ENCODE results near the gene PSMG3.
"Not testable (repeated sequence)": the region's sequence is repeated elsewhere in the genome, so short reads cannot be mapped to it uniquely, and the experiment has no call there.

Gene PSMG3

DNA sequence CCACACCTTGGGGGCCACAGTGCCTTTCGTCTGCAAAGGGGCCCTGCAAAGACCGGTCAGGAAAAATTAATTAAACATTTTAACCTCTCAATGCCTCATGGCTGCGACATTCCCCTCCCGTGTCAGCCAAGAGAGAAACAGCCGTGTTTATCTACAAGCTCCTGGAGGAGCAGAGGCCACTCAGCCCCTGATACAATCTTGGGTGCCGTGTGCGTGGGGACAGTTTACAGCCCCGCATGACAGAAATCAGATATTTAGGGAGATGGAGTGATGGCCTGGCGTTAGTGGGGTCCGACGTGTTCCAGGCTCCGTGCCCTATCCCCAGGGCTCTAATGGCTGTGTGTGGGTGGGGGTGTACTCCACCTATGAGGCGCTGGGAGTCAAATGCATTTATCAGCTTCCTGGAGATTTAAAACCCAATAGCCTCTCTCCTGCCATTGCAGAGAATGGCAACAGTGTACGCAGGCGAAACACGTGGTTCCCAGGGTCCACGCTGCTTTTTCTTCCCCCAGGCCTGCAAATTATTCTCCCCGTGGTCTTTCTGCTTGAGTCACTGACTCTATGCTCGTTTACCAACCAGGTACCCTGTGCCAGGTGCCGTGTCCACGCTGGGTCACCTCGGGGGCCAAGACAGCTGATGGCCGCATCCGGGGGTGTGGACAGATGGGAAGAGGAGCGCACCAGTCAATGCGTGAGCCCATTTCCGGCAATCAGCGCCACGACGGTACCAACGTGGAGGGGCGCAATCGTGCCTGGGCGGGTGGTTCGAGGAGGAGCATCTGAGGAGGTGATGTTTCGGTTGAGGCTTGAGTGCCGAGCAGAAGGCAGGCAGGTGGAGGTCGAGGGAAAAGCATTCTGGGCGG, 26.6 kb upstream of the PSMG3 start:
- no peak for DNase-seq

DNA sequence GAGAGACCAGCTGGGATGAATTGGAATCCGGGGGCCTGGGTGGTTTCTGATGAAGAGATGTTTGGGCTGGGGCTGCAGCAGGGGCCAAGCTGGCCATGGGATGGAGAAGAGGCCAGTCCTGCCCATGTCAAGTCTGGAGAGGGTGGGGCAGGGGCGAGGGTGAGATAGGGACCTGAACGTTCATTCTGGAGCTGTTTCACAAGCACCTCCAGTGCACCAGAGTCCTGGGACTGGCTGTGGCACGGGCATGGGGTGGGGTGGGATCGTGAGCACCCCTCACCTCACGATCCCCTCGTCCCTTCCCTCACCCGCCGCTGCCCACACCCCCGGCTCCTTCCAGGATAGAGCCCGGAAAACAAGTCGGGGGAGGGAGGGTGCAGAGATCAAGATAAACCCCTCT, 25.8 kb upstream of the PSMG3 start:
- no peak for DNase-seq

DNA sequence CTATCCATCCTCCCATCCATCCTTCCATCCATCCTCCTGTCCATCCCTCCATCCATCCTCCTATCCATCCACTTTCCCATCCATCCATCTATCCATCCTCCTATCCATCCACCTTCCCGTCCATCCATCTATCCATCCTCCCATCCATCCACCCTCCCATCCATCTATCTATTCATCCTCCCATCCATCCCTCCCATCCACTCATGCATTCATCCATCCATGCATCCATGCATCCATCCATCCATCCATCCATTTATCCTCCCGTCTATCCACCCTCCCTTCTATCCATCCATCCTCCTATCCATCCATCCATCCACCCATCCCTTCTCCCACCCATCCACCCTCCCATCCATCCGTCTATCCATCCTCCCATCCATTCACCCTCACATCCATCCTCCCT, 25.2 kb upstream of the PSMG3 start:
- no peak for DNase-seq

DNA sequence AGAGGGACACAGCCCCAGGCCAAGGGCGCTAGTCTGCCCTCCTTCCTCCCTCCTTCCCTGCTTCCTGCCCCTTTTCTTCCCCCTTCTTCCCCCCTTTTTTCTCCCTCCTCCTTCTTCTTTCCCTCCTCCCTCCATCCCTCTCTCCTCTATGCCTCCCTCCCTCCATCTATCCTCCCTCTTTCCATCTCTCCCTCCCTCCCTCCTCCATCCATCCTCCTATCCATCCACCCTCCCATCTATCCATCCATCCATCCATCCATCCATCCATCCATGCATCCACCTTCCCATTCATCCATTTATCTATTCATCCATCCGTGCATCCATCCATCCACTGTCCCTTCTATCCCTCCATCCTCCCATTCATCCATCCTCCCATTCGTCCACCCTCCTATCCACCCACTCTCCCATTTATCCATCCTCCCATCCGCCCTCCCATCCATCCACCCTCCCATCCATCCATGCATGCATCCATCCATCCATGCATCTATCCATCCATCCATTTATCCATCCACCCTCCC, 24.1 kb upstream of the PSMG3 start:
- no peak for DNase-seq

DNA sequence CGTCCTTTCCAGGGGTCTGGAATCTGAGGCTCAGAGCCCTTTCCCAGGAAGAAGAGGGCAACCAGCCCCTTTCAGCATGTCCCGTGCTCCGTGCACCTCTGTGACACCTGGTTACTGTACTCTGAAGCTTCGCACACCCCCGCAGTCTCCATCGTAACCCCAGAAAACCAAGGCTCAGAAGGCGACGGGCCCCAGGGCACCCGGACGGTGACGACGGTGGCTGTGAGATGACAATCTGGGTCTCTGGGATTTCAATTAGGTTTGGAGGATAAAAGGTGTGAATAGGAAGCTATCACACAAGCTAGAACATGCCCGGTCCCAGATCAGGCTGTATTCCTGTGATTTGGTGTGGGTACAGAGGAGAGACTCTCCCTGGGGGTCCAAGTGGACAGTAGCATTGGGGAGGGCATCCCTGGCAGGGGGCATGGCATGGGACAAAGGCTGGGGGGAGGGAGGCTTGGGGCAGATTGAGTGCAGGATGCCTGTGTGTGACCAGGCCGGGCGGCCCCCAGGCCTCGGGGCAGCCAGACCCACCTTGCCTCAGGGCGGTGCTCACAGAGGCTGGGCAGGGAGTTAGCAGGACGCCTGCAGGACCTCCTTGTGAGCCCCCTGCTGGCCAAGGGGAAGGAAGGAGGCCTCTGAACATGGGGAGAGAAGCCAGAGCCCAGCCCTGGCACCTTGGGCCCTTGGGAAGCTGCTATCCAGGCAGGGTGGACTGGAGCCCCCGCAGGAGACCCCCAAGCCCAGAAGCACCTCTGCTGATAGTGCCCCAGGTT, 23.4 kb upstream of the PSMG3 start:
- DNase-seq, result peak; percentile 19

DNA sequence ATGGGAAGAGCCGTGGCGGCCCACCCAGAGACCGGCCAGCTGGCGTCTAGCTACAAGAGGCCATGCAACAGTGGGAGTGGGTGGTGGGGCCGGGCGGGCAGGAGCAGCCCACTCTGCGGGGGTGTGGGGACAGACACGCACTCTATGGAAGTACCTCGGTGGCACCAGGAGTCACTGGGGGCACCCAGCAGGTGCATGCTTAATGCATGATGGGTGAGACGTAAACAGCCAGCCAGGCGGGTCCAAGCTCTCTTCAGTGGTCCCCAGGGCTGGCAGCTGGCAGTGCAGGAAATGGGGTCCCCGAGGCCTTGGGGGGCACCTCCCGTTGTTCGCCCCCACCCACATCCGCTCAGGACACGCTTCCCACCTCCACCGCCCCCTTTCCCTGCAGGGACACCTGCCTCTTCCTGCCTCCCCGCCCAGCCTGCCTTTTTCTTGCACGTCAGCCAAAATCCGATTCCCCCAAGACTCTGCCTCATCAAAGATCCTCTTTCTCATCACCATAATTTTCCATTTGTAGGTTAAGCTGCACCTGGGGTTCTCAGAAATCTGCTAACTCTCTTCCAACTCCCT, 22.6 kb upstream of the PSMG3 start:
- no peak for DNase-seq

DNA sequence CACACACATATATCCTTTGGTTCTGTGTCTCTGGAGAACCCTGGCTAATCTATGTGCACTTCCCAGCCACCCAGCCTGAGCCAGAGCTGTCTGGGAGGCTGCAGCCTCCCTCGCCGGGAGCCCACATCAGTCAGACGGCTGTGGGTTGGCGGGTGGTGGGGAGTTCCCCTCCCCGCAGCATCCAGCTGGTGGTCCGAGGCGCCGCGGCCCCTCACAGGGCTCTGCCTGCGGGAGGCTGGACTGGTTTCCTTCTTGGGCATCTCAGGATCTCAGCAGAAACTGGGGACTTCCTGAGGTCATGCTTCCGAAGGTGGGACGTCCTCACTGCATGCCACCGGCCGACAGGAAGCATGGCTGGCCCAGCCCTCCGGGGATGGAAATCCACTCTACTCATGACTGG, 22.0 kb upstream of the PSMG3 start:
- DNase-seq, result no peak

DNA sequence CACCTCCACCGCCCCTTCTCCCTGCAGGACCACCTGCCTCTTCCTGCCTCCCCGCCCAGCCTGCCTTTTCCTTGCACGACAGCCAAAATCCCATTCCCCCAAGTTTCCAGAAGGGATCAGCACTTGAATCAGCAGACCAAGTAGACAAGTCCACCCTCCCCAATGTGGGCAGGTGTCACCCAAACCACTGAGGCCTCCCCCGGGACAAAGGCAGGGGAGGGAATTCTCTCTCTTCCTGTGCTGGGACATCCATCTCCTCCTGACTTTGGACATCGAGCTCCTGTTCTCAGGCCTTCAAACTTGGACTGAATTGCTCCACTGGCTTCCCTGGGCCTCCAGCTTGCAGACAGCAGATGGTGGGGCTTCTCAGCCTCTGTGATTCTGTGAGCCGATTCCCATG, 21.6 kb upstream of the PSMG3 start:
- DNase-seq, result no peak

DNA sequence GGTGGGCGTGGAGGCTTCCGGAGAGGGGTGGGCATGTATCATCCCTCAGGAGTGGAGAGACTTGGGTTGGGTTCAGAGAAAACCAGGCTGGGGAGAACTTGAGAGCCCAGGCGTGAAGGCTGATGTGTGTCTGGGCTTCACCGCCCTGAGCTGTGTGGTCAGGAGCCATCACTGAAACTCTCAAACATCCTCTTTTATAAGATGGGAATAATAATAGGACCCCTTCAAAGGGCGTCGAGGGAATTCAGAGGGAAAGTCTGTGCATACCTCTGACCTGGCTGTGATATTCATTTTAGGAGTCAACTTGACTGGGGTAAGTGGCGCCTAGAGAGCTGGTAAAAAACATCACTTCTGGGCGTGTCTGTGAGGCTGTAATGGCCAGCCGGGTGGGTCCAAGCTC, 21.1 kb upstream of the PSMG3 start:
- no peak for DNase-seq

DNA sequence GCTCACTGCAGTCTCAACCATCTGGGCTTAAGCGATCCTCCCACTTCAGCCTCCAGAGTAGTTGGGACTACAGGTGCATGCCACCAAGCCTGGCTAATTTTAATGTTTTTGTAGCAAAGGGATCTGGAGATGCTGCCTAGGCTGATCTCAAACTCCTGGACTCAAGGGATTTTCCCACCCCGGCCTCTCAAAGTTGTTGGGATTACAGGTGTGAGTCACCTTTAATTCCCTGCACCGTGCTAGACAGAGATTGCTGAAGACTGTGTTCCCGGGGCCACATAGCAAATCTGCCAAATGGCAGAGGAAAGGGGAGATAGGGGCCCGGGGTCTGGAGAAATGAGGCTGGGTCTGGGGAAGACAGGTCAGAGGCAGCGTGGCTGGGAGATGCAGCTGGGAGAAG, 20.6 kb upstream of the PSMG3 start:
- DNase-seq, result no peak

DNA sequence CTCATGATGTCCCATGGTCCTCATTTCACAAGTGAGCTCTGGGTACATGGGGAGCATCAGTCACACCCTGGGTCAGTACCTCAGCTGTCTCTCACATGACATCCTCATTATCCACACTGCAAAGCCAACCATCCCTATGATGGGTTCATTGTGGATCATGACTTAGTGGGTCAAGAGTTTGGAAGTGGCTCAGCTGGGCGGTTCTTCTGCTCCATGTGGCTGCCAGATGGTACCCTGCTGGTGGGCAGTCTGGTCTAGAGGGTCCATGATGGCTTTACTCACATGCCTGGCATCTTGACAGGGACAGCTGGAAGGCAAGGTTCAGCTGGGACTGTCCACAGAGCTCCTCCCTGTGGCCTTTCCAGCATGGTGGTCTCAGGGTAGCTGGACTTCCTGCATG, 19.1 kb upstream of the PSMG3 start:
- DNase-seq, result no peak

DNA sequence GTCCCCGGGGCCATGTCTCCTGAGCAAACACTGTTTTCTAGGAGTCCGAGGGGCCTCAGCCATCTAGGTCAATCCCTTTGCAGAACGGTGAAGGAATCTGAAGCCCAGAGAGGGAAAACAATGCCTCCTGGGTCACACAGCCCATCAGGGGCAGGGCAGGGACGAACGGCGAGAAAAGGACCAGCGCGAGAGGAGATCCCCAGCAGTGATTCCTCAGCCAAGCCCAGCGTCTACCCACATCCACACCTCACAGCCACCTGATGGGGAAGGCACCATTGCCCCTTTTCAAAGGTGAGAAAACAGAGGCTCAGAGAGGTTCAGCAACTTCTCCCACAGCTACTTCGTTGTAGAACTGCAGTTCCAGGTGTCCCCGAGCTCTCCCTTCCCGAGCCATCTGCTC, 17.9 kb upstream of the PSMG3 start:
- DNase-seq, result no peak

DNA sequence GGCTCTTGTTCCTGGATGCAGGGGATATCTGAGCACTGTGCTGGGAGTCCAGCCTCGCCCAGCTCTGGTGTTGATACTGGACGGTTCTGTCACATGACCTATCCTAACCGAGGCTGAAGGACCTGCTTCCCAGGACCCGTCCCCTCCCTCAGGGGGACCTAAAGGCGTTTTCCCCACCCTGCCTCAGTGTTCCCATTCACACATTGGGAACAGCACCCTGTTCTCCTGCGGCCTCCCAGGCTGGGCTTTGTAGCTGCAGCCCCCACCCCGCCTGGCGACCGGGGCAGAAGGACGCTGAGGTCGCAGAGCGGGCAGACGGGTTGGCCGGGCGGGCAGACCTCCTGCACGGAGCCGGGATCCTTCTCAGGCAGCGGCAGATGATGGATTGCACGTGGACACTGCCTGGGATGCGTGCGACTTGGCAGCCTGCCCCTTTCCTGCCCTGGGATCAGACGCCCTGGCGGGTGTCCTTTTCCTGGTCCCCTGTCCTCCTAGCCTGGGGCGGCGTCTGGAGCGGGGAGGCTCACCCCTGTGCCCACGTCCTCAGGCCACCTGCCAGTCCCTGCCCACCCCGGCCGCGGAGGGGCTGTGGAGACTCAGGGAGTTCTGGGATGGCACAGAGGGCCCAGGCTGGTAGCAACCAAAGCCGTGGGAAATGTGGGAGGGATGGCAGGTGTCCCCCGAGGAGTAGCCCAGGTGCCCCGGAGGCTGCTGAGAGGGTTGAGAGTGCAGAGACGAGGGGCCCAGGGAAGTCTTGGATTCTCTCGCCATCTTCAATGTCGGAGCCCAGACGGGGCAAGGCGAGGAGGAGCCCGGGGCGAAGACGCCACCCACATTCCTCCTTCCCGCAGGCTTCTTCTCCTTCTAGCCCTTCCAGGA, 17.2 kb upstream of the PSMG3 start:
- DNase-seq, result no peak

DNA sequence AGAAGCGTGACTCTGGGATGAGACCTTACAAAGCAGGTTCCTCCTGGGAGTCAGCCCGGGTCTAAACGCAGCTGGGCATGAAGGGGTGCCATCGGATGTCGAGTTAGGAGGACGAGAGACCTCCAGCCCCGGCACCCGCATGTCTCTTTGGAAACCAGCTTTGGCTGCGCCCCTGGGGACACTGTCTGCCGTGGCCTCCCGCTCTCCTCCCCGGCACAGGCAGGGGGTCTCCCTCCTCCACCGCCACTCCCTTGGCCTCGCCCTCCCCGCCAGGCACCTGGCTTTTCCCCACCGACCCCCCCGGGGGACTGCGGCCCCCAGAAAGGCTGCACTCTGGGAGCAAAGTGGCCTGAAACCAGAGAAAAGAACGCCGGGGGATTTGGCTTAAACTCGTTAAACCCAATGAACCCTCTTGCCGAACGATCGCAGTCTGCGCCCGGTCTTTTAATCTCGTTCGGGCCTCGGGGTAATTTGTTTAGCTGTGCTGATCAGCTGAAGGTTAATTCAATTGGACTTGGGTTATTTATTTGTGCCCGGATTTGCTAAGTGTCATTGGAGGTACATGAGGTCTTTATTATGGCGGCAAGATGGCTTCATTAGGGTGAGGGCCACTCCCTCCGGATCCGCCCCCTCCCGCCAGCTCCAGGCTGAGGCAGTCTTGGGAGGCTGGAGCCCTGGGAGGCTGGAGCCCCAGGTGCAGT, 16.4 kb upstream of the PSMG3 start:
- no peak for DNase-seq

DNA sequence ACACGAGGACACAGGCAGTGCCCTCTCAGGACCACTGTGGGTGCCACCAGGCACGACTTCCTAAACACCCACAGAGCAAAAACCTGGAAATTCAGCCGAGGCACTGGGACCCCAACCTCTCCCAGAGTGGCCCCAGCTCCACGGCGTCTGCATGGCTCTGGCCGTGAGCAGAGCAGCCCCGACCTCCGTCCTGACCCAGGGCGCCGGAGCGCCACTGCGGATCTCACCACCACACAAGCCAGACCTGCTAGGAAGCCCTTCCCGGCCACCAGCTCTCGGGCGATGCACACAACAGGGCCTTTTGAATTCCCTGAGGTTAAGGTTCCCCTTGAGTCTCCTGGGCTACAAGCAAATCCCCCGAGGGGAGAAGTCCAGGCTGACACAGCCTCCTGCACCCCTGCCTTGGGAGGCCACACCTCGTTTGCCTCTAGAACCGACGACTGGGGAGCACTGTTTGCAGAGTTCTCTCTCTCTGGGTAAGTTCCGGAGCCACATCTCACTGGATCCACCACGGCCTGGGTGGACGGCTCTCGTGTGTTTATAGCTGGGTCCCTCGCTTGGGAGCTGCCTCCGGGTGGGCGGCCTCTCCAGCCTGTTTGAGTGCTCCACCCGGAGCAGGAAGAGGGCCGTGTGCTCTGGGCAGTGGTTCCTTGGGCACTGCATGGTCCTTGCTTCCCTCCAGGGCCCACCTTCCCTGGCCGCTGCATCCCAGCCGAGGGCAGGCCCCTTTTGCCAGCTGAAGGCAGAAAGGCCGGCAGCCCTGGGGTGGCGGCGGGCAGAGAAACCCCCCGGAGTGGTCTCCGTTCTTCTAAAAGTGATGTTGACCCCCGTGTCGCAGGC, 15.5 kb upstream of the PSMG3 start:
- DNase-seq, result no peak

DNA sequence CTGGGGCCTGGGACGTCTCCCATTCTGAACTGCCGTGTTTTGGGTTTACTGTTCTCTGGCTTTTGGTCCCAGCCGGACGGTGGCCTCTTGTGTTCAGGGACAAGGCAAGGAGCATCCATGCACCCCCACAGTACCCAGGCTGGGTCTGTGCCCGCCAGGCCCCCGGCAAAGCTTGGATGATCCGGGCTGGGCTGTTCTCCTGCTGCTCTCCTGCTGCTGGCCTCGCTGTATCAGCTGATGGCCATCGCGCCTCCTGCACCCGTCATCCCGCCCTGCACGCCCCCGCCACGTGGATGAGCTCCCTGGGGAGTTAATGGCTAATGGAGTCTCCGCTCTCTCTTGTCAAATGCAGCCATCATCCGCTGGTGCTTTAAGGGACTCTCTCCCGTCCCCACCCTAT, 14.9 kb upstream of the PSMG3 start:
- no peak for DNase-seq

DNA sequence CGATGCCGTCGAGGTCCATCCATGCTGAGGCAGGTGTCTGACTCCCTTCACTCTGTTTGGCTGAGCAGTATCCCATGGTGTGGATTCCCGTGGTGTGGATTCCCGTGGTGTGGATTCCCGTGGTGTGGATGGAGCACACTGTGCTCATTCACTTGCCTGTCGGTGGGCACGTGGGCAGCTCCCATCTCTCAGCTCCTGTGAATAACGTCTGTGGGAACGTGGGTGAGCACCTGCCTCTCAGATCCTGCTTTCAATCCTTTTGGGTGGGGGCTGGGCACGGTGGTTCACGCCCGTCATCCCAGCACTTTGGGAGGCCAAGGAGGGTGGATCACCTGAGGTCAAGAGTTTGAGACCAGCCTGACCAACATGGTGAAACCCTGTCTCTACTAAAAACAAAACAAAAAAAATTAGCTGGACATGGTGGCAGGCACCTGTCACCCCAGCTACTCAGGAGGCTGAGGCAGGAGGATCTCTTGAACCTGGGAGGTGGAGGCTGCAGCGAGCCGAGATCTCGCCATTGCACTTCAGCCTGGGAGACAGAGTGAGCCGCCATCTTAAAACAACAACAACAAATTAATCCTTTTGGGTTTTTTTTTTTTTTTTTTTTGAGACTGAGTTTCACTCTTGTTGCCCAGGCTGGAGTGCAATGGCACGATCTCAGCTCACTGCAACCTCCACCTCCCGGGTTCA, 13.6 kb upstream of the PSMG3 start:
- DNase-seq, result not testable (repeated sequence)

DNA sequence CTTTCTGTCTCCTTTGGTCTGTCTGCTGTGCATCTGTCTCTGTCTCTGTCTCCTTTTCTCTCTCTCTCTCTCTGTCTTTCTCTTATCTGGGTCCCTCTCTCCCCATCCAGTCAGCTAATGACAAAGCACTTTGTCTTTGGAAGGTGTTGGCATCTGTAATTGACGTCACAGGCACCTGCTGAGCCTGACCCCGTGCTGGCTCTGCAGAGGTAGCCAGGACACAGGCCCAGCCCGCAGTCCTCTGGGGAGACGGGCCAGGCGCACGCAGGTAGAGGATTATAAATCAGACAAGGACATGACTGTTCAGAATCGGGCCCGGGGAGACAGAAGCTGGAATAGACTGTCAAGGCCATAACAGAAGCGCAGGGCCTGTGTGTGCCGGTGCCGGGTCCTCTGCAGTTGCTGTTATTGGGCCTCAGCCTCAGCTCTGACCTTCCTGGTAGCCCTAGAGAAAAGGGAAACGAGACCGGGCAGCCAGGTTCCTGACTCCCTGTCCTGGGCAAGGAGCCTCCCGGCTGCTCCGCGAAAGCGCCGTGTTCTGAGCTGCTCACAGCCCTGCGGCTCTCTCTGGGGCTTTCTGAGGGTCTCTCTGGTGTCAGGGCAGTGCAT, 10.7 kb upstream of the PSMG3 start:
- no peak for DNase-seq

DNA sequence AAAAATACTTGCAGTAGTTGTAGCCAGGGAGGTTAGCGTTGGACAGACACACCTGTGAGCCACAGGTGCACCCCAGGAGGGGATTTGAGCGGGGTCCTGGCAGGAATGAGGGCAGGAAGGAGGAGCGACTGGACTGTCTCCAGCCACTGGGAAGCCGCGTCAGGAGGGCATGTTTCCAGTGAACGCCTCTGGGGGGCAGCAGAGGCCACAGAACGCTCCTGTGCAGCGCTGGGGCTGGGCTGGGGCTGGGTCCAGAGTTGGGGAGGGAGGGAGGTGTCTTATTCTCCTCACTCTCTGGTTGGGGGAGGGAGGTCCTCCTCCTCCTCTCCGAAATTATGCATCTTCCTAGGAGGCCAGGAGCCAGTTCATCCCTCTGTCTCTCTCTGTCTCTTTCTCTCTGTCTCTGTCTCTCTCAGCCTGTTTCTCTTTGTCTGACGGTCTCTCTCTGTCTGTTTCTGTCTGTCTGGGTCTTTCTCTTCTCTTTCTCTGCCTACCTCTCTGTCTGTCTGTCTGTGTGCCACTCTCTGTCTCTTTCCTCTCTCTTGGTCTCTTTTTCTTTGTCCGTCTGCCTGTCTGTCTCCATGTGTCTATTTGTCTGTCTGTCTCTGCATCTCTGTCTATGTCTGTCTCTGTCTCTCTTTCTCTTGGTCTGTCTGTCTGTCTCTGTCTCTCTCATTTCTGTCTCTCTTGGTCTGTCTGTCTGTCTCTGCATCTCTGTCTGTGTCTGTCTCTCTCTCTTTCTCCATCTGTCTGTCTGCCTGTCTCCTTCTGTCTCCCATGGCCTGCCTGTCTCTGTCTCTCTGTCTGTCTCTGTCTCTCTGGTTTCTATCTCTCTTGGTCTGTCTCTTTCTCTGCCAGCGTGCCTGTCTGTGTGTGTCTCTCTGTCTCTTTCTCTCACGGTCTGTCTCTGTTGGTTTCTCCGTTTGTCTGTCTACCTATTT, 9.9 kb upstream of the PSMG3 start:
- DNase-seq, result peak; percentile 81
